ENCODE measurements around the gene HPCA. TPM values are rescaled to one million over a fixed set of nuclear protein-coding genes. Genes with fewer than 3 reads are reported as not detected.

HPCA gene
- total and polyA plus RNA-seq, 2 of the 13 experiments (the other 11 are each of a cell fraction or from before 2014, with no cell fraction given): not detected

GRCh38 chr1:32933742-32934322, 47.5 kb downstream of the HPCA start (continued):
- TF ChIP-seq REST (IDR thresholded peaks at IDR 0.05; ENCODE audit: borderline replicate concordance in 1 of 2, low read depth in 1 of 2, low read length in 2 of 2) (0 out of 4 replicates have a peak, but pooled peaks of 1 of the 2 experiments have one; percentile 30), ZNF839 (CRISPR knock-in tag; IDR thresholded peaks at IDR 0.05; ENCODE audit: borderline replicate concordance) (no peak), ZNF468 (CRISPR knock-in tag; IDR thresholded peaks at IDR 0.05) (0 out of 2 replicates have a peak, but pooled peaks have one; percentile 19), CTCF (CRISPR knock-in tag; IDR thresholded peaks at IDR 0.05) (peak; percentile 21), SOX5 (CRISPR knock-in tag; IDR thresholded peaks at IDR 0.05; ENCODE audit: borderline replicate concordance) (peak; percentile 95), TFDP2 (CRISPR knock-in tag; IDR thresholded peaks at IDR 0.05) (peak; percentile 68; the same call in 1 of the 2 replicates), ZNF367 (CRISPR knock-in tag; IDR thresholded peaks at IDR 0.05; ENCODE audit: borderline replicate concordance) (no peak), TRIM22 (IDR thresholded peaks at IDR 0.05) (no peak), TFAP4 (IDR thresholded peaks at IDR 0.05; ENCODE audit: borderline replicate concordance, low read depth) (0 out of 2 replicates have a peak, but pooled peaks have one; percentile 33), HNRNPK (IDR thresholded peaks at IDR 0.05; ENCODE audit: low read depth, low read length, poor library complexity, severe bottlenecking) (no peak), ZBTB3 (CRISPR knock-in tag; IDR thresholded peaks at IDR 0.05; ENCODE audit: borderline replicate concordance, low read depth) (0 out of 2 replicates have a peak, but pooled peaks have one; percentile 59), GFI1 (CRISPR knock-in tag; IDR thresholded peaks at IDR 0.05; ENCODE audit: borderline replicate concordance) (0 out of 2 replicates have a peak, but pooled peaks have one; percentile 30), ZNF605 (CRISPR knock-in tag; IDR thresholded peaks at IDR 0.05) (peak; percentile 54; the same call in 1 of the 2 replicates), GATAD1 (CRISPR knock-in tag; IDR thresholded peaks at IDR 0.05) (peak; percentile 46; the same call in 1 of the 2 replicates), KDM3A (CRISPR knock-in tag; IDR thresholded peaks at IDR 0.05; ENCODE audit: low read depth) (0 out of 2 replicates have a peak, but pooled peaks have one; percentile 43), ZNF777 (CRISPR knock-in tag; IDR thresholded peaks at IDR 0.05) (no peak), ZNF749 (CRISPR knock-in tag; IDR thresholded peaks at IDR 0.05; ENCODE audit: borderline replicate concordance) (0 out of 2 replicates have a peak, but pooled peaks have one; percentile 43), TP53 (CRISPR knock-in tag; conservative IDR thresholded peaks at IDR 0.05) (no peak; the same call in 1 of the 2 replicates), GATA4 (IDR thresholded peaks at IDR 0.05; ENCODE audit: borderline replicate concordance, low read depth) (peak; percentile 88; the same call in 1 of the 2 replicates), ZNF501 (CRISPR knock-in tag; IDR thresholded peaks at IDR 0.05) (no peak; the same call in 1 of the 2 replicates)
